Measurements from ENCODE around the gene URM1. TPM values are rescaled to one million over a fixed set of nuclear protein-coding genes. Genes with fewer than 3 reads are reported as not detected.

Gene URM1
- total RNA-seq, 6 donors from 2014 or later, result 11.1 to 57.9 (median 28.7) TPM

GRCh38 chr9:128399861-128400260, 28.7 kb downstream of the URM1 start:
- no peak overlapping the region for H3K4me3 ChIP-seq
- TF ChIP-seq CTCF (IDR thresholded peaks at IDR 0.05) (no peak), POLR2AphosphoS5 (IDR thresholded peaks at IDR 0.05) (no peak), POLR2A (IDR thresholded peaks at IDR 0.05) (no peak), EP300 (IDR thresholded peaks at IDR 0.05) (no peak)
- H3K36me3 ChIP-seq, result no peaks in the 10 kb centered on the region
- ATAC-seq (ENCODE audit: low FRiP score in 2 of 2) (no peak), DNase-seq (no peak)
- H3K9me3 ChIP-seq, result no peaks in the 10 kb centered on the region
- H3K27me3 ChIP-seq, result no peaks in the 10 kb centered on the region
- no peak overlapping the region for H3K27ac ChIP-seq
- peaks cover 5 to 16% (median 8%) of the 10 kb centered on the region in 4 donors for H3K4me1 ChIP-seq
- 79 to 82% methylated on average over 3 of the region's 3 CpGs for WGBS, 2 donors

- no peaks in the 10 kb centered on the region for H3K27me3 ChIP-seq
- no peaks in the 10 kb centered on the region for H3K36me3 ChIP-seq
- ATAC-seq (ENCODE audit: low FRiP score in 2 of 2) (no peak), DNase-seq (no peak)
- H3K9me3 ChIP-seq, result no peaks in the 10 kb centered on the region
- H3K27ac ChIP-seq, result no peak overlapping the region
- WGBS, 2 donors, result 82 to 85% methylated on average over 5 of the region's 5 CpGs
- TF ChIP-seq POLR2AphosphoS5 (IDR thresholded peaks at IDR 0.05) (no peak), CTCF (IDR thresholded peaks at IDR 0.05) (no peak), EP300 (IDR thresholded peaks at IDR 0.05) (no peak), POLR2A (IDR thresholded peaks at IDR 0.05) (no peak)
- no peak overlapping the region for H3K4me3 ChIP-seq
- no peaks in the 10 kb centered on the region for H3K4me1 ChIP-seq
These were observed 33.4 kb downstream of the URM1 start for GRCh38 chr9:128404560-128404959.

- Histone ChIP-seq H3K36me3 (no peaks in the 10 kb centered on the region), H3K4me1 (no peaks in the 10 kb centered on the region), H3K4me3 (no peak overlapping the region), H3K27ac (no peak overlapping the region), H3K9me3 (no peaks in the 10 kb centered on the region), H3K27me3 (no peaks in the 10 kb centered on the region)
- WGBS, 2 donors, result 71 to 75% methylated on average over 17 to 20 of the region's 20 CpGs
- ATAC-seq (ENCODE audit: low FRiP score in 2 of 2) (no peak), DNase-seq (peak in 1 of 2 donors; percentile 59)
- TF ChIP-seq CTCF (IDR thresholded peaks at IDR 0.05), result no peak
- no peak for TF ChIP-seq EP300 (IDR thresholded peaks at IDR 0.05)
- TF ChIP-seq POLR2A (IDR thresholded peaks at IDR 0.05), result no peak
- no peak for TF ChIP-seq POLR2AphosphoS5 (IDR thresholded peaks at IDR 0.05)
These were observed 34.1 kb downstream of the URM1 start for GRCh38 chr9:128405077-128405779.

- no peak for ATAC-seq (ENCODE audit: low FRiP score in 2 of 2)
- DNase-seq, result no peak
- no peaks in the 10 kb centered on the region for H3K36me3 ChIP-seq
- H3K9me3 ChIP-seq, result no peaks in the 10 kb centered on the region
- H3K4me3 ChIP-seq, result no peak overlapping the region
- no peak for TF ChIP-seq CTCF (IDR thresholded peaks at IDR 0.05)
- no peak for TF ChIP-seq POLR2AphosphoS5 (IDR thresholded peaks at IDR 0.05)
- TF ChIP-seq POLR2A (IDR thresholded peaks at IDR 0.05), result no peak
- no peak for TF ChIP-seq EP300 (IDR thresholded peaks at IDR 0.05)
- H3K4me1 ChIP-seq, result no peaks in the 10 kb centered on the region
- H3K27ac ChIP-seq, result no peak overlapping the region
- WGBS, 2 donors, result 53 to 83% methylated on average over 5 of the region's 7 CpGs
- H3K27me3 ChIP-seq, result no peaks in the 10 kb centered on the region
These were observed 34.6 kb downstream of the URM1 start for GRCh38 chr9:128405780-128406171.

- TF ChIP-seq POLR2A (IDR thresholded peaks at IDR 0.05) (no peak), POLR2AphosphoS5 (IDR thresholded peaks at IDR 0.05) (no peak), CTCF (IDR thresholded peaks at IDR 0.05) (no peak), EP300 (IDR thresholded peaks at IDR 0.05) (no peak)
- Histone ChIP-seq H3K27me3 (no peaks in the 10 kb centered on the region), H3K27ac (no peak overlapping the region), H3K4me3 (no peak overlapping the region), H3K9me3 (no peaks in the 10 kb centered on the region), H3K36me3 (no peaks in the 10 kb centered on the region), H3K4me1 (no peaks in the 10 kb centered on the region)
- ATAC-seq (ENCODE audit: low FRiP score in 2 of 2) (no peak), DNase-seq (no peak)
- WGBS, 2 donors, result 75% methylated on average over 6 to 9 of the region's 9 CpGs
These were observed 35.7 kb downstream of the URM1 start for GRCh38 chr9:128406848-128407391.

Data from upper lobe of left lung (tissue), 6 donors.